K562 (cell line): ENCODE results near the gene ACAD10. TPM values are rescaled to one million over a fixed set of nuclear protein-coding genes. Genes with fewer than 3 reads are reported as not detected.

Experiments used
- ATAC-seq: fragments of 200-7000 bp; cut with Tn5 transposase; 3 replicates; pipeline ENCODE4 v1.9.1; 2020; ENCODE audit warnings: moderate library complexity
- BruUV-seq: library from RNA; stranded (reverse); fragments of 400-500 nt; replicated peaks from 2 replicates; lab custom pipeline; 2021; lab: Mats Ljungman, UMichigan
- CTCF ChIA-PET: fragments of 300-600 bp; formaldehyde crosslinking; extraction: SDS; loops from one replicate; lab custom pipeline; 2021; ENCODE audit warnings: low intra/inter-chr PET ratio; lab: Yijun Ruan, JAX
- POLR2A ChIA-PET: fragments of 300-600, 350-650 bp; sonication (Branson Sonifier 250); formaldehyde crosslinking; extraction: SDS; loops from one replicate; lab custom pipeline; 2021; ENCODE audit warnings: antibody characterized with exemption, inconsistent platforms; lab: Yijun Ruan, JAX
- DNase-seq, 4 experiments: peaks; one replicate each; pipeline versions ENCODE4 v3.0.0 to v3.0.0-alpha.2; 2011 to 2018; ENCODE audit warnings: low spot score in 3 of 4, mixed read lengths in 3 of 4; ENCODE audit errors: extremely low read depth in 1 of 4
- FAIRE-seq: peaks from 2 replicates; lab custom pipeline; 2011; peaks lifted over from hg19 to GRCh38; lab: Jason Lieb, UNC
- H2AFZ ChIP-seq: 2 replicates; pipeline ENCODE4 v1.6.0; 2011; ENCODE audit warnings: low read depth, low read length, control low read depth, inconsistent platforms
- H3K27ac ChIP-seq: fragments of 200-600 bp; 3 replicates; pipeline ENCODE4 v1.8.0; 2011; ENCODE audit warnings: low read depth, mild to moderate bottlenecking, control low read depth, inconsistent platforms, low read length, moderate library complexity, mixed read lengths; ENCODE audit errors: extremely low read depth
- H3K27me3 ChIP-seq, 2 experiments: fragments of 300-600 bp in 1 of 2; 2 replicates in 1 of 2; 3 replicates in 1 of 2; pipeline versions ENCODE4 v1.6.0 to v1.8.0; 2011; ENCODE audit warnings: inconsistent platforms in 2 of 2, low read length in 2 of 2, mild to moderate bottlenecking in 1 of 2, mixed read lengths in 1 of 2, moderate library complexity in 1 of 2; ENCODE audit not compliant: control insufficient read depth in 2 of 2, insufficient read depth in 2 of 2
- H3K36me3 ChIP-seq: fragments of 300-600 bp; 3 replicates; pipeline ENCODE4 v1.8.0; 2011; ENCODE audit warnings: mild to moderate bottlenecking, low read length, inconsistent platforms; ENCODE audit not compliant: control insufficient read depth, insufficient read depth
- H3K4me1 ChIP-seq, 2 experiments: fragments of 200-600 bp in 1 of 2; replicated peaks in 1 of 2; 2 replicates in 1 of 2; 3 replicates in 1 of 2; pipeline versions ENCODE4 v1.5.1 to v1.8.0; 2011; ENCODE audit warnings: inconsistent platforms in 2 of 2, low read length in 2 of 2, mild to moderate bottlenecking in 1 of 2, mixed read lengths in 1 of 2, moderate library complexity in 1 of 2; ENCODE audit not compliant: control insufficient read depth in 2 of 2, insufficient read depth in 2 of 2
- H3K4me2 ChIP-seq: 2 replicates; pipeline ENCODE4 v1.6.1; 2011; ENCODE audit warnings: low read length, control low read depth, inconsistent platforms, mixed read lengths; ENCODE audit not compliant: insufficient read depth
- H3K4me3 ChIP-seq: fragments of 200-600 bp; sonication (generic), shearing (Covaris generic); 2 replicates; pipeline ENCODE4 v1.5.1; 2016; ENCODE audit warnings: control low read depth, inconsistent platforms
- H3K79me2 ChIP-seq: fragments of 200-600 bp; 3 replicates; pipeline ENCODE4 v1.8.0; 2011; ENCODE audit warnings: low read length, inconsistent platforms; ENCODE audit not compliant: control insufficient read depth, insufficient read depth
- H3K9ac ChIP-seq, 2 experiments: 2 replicates each; pipeline versions ENCODE4 v1.6.0 to v1.6.1; 2011; ENCODE audit warnings: low read depth in 2 of 2, low read length in 2 of 2, control low read depth in 1 of 2, inconsistent platforms in 1 of 2, mild to moderate bottlenecking in 1 of 2, mixed read lengths in 1 of 2; ENCODE audit not compliant: insufficient read depth in 1 of 2
- H3K9me1 ChIP-seq: one replicate; pipeline ENCODE4 v1.6.0; 2011; ENCODE audit warnings: inconsistent platforms, mild to moderate bottlenecking, low read length, moderate library complexity; ENCODE audit not compliant: control insufficient read depth, insufficient read depth
- H3K9me3 ChIP-seq: replicated peaks from 2 replicates; pipeline ENCODE4 v1.5.1; 2011; ENCODE audit warnings: low read depth, low read length, inconsistent platforms; ENCODE audit not compliant: control insufficient read depth, insufficient read depth
- H4K20me1 ChIP-seq: replicated peaks from 2 replicates; pipeline ENCODE4 v1.6.1; 2011; ENCODE audit warnings: low read length, inconsistent platforms, mixed read lengths; ENCODE audit not compliant: control insufficient read depth, insufficient read depth
- MEF2A ChIP-seq: IDR thresholded peaks from 2 replicates; pipeline ENCODE4 v1.6.1; 2011; ENCODE audit warnings: low read depth, mild to moderate bottlenecking, low read length, moderate library complexity; ENCODE audit not compliant: control insufficient read depth
- POLR2G ChIP-seq: fragments of 200-400 bp; formaldehyde crosslinking; IDR thresholded peaks from 2 replicates; pipeline ENCODE4 v1.6.1; 2017; ENCODE audit warnings: low read depth, mild to moderate bottlenecking, antibody characterized with exemption, low read length, moderate library complexity
- ZFX ChIP-seq: sonication (generic); formaldehyde crosslinking; IDR thresholded peaks from 2 replicates; pipeline ENCODE4 v1.8.0; 2022; ENCODE audit warnings: mild to moderate bottlenecking, missing genetic modification reagents, moderate library complexity
- WGBS: fragments of 100-300 bp; shearing (Covaris generic); methylation state at CpG from one replicate; pipeline ENCODE4 v1.1.6; 2016; ENCODE audit warnings: low coverage, mixed read lengths; ENCODE audit not compliant: insufficient coverage; ENCODE audit errors: missing lambda C conversion rate; 5-methylcytosine and 5-hydroxymethylcytosine counted together
- in situ Hi-C: fragments of 300-500 bp; cut with MboI; formaldehyde crosslinking; loops from 4 replicates; pipeline ENCODE4 v1.15.0; 2018; ENCODE audit warnings: inconsistent platforms, mixed read lengths
- intact Hi-C: fragments of 100-400 bp; cut with micrococcal nuclease; formaldehyde crosslinking; loops from 2 replicates; pipeline ENCODE4 v1.14.2; 2022
- polyA plus RNA-seq, 8 experiments: library from polyadenylated mRNA; depleted of rRNA in 4 of 8; stranded (reverse) in 5 of 8; unstranded in 3 of 8; fragments of >200 nt; fragmentation: Nextera tagmentation in 2 of 8; fragmentation: Illumina TruSeq in 1 of 8; extraction: Ambion mirVana in 2 of 8; extraction: Trizol in 1 of 8; gene quantifications; 2 replicates each; pipeline versions ENCODE4 v1.2.1 to v1.2.3, GENCODE V29; 2011 to 2014; ENCODE audit warnings: inconsistent platforms in 1 of 8, missing spikeins in 1 of 8
- total RNA-seq, 7 experiments: library from RNA; depleted of rRNA in 6 of 7; stranded (reverse); fragments of >200 nt in 6 of 7; fragmentation: Illumina TruSeq in 2 of 7; extraction: Trizol in 2 of 7; gene quantifications; 2 replicates each; pipeline versions ENCODE4 v1.2.1 to v1.2.3, GENCODE V29; 2011 to 2021; ENCODE audit warnings: low replicate concordance in 1 of 7
- TF ChIP-seq, protein P1 (sequence below): sonication (generic); formaldehyde crosslinking; IDR thresholded peaks from 2 replicates; pipeline ENCODE4 v1.9.0; 2022; ENCODE audit warnings: mild to moderate bottlenecking, missing genetic modification reagents
- TF ChIP-seq, protein P2 (sequence below): IDR thresholded peaks from 3 replicates; pipeline ENCODE4 v1.6.1; 2011; ENCODE audit warnings: borderline replicate concordance, mild to moderate bottlenecking; ENCODE audit not compliant: insufficient read length, insufficient read depth

ACAD10 gene
- total and polyA plus RNA-seq, 9 of the 15 experiments (the other 6 are each of a cell fraction or from before 2014, with no cell fraction given), result 2.3 to 19.2 (median 12.0) TPM

DNA sequence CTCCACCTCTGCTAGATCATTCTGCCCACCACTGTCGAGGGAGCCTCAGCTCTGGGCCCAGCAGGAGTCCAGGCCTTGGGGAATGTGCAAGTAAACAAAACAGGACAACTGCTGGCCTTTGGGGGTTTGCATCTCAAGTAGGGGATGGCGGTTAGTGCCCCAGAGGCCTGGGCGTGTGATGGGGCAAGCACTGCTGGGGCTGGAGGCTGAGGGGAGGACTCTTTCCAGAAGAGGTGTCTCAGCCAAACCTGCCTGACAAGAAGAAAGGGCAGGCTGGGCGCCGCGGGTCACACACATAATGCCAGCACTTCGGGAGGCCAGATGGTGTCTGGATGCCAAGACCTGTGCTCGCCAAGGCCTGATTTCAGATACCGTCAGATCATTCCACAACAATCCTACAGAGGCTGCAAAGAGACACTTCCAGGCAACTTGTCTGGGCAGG is 72.3 kb downstream of the ACAD10 start:
- FAIRE-seq, result no peak
- H3K27me3 ChIP-seq, result no peaks in the 10 kb centered on the region
- TF ChIP-seq, protein P1, sequence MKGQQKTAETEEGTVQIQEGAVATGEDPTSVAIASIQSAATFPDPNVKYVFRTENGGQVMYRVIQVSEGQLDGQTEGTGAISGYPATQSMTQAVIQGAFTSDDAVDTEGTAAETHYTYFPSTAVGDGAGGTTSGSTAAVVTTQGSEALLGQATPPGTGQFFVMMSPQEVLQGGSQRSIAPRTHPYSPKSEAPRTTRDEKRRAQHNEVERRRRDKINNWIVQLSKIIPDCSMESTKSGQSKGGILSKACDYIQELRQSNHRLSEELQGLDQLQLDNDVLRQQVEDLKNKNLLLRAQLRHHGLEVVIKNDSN (CRISPR knock-in tag), result 0 out of 2 replicates have a peak, but pooled peaks have one; percentile 9
- TF ChIP-seq POLR2G, result peak; percentile 16; the same call in 1 of the 2 replicates
- TF ChIP-seq, protein P2, sequence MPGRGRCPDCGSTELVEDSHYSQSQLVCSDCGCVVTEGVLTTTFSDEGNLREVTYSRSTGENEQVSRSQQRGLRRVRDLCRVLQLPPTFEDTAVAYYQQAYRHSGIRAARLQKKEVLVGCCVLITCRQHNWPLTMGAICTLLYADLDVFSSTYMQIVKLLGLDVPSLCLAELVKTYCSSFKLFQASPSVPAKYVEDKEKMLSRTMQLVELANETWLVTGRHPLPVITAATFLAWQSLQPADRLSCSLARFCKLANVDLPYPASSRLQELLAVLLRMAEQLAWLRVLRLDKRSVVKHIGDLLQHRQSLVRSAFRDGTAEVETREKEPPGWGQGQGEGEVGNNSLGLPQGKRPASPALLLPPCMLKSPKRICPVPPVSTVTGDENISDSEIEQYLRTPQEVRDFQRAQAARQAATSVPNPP, result no peak
- no peak for TF ChIP-seq MEF2A
- peak; percentile 1; the same call in 1 of the 2 replicates for TF ChIP-seq ZFX (CRISPR knock-in tag)
- ChIA-PET POLR2A (interaction anchor here (1.0 kb wide), 1 partner anchor 9 kb away, joined by 3 read pairs; no protein-coding TSS in a partner anchor), CTCF (interaction anchor here (1.7 kb wide), 1 partner anchor 55 kb away, joined by 6 read pairs; no protein-coding TSS in a partner anchor)
- BruUV-seq, result no TSS peak
- H3K9ac ChIP-seq, result peak overlapping the region in 1 of 2 experiments; percentile 82; a peak in 2 of 4 replicates
- no peaks in the 10 kb centered on the region for H3K9me3 ChIP-seq
- intact Hi-C loops (no loop called here), in situ Hi-C loops (no loop called here)
- no peak overlapping the region for H3K27ac ChIP-seq
- whole genome bisulfite sequencing, result 72% methylated on average over 9 of the region's 9 CpGs
- peaks cover 10 to 27% of the 10 kb centered on the region in 2 experiments; a peak in 3 of 5 replicates for H3K4me1 ChIP-seq
- H3K79me2 ChIP-seq, result no peaks in the 10 kb centered on the region
- H4K20me1 ChIP-seq, result no peaks in the 10 kb centered on the region
- no peaks in the 10 kb centered on the region for H3K9me1 ChIP-seq
- no peak overlapping the region for H2AFZ ChIP-seq
- ATAC-seq, result no peak
- H3K36me3 ChIP-seq, result no peaks in the 10 kb centered on the region
- no peak overlapping the region for H3K4me2 ChIP-seq
- no peak overlapping the region for H3K4me3 ChIP-seq
- DNase-seq, result no peak
